Keratinocyte (primary cell): Measurements from ENCODE around the gene LRP1B.

Source experiments
- CTCF ChIP-seq, 3 experiments: IDR thresholded peaks in 1 of 3; conservative IDR thresholded peaks in 1 of 3; optimal IDR thresholded peaks in 1 of 3; 2 replicates in 2 of 3; 3 replicates in 1 of 3; pipeline versions ENCODE3 to v1.5.1; 2011; ENCODE audit warnings: low read length in 3 of 3, mild to moderate bottlenecking in 3 of 3, moderate library complexity in 2 of 3, control low read depth in 1 of 3, inconsistent platforms in 1 of 3; ENCODE audit not compliant: insufficient read depth in 2 of 3; ENCODE audit errors: extremely low read depth in 1 of 3
- EZH2 ChIP-seq: IDR thresholded peaks from one replicate; pipeline ENCODE4 v1.6.1; 2012; ENCODE audit warnings: inconsistent platforms, mild to moderate bottlenecking, low read length, moderate library complexity

- no peak for TF ChIP-seq CTCF (optimal IDR thresholded peaks at IDR 0.05 in 1 of 3, IDR thresholded peaks at IDR 0.05 in 1 of 3, conservative IDR thresholded peaks at IDR 0.05 in 1 of 3; ENCODE audit: extremely low read depth in 1 of 3, insufficient read depth in 2 of 3, low read length in 3 of 3)
- no peak for TF ChIP-seq EZH2
Measured at GRCh38 chr2:141653184-141653583, 477.6 kb downstream of the LRP1B start.
